IMR-90 (cell line): ENCODE data around the gene FRZB. TPM values are rescaled to one million over a fixed set of nuclear protein-coding genes. Genes with fewer than 3 reads are reported as not detected.
A peak's percentile ranks its signal among the peaks of the same experiment; 100 is the strongest.

Experiments used
- ATAC-seq: fragments of 200-7000 bp; cut with Tn5 transposase; 2 replicates; pipeline ENCODE4 v1.9.1; 2020; ENCODE audit warnings: low read depth, mild to moderate bottlenecking, moderate library complexity
- BruUV-seq: library from RNA; stranded (reverse); fragments of 400-500 nt; replicated peaks from 2 replicates; lab custom pipeline; 2021; lab: Mats Ljungman, UMichigan
- CTCF ChIA-PET: fragments of 300-600 bp; formaldehyde crosslinking; extraction: SDS; loops from one replicate; lab custom pipeline; 2021; ENCODE audit warnings: antibody characterized with exemption; lab: Yijun Ruan, JAX
- POLR2A ChIA-PET: fragments of 300-600 bp; sonication (Branson Sonifier 250); formaldehyde crosslinking; loops from one replicate; lab custom pipeline; 2022; ENCODE audit warnings: antibody characterized with exemption; ENCODE audit not compliant: unreplicated experiment; lab: Charles Lee
- DNase-seq: peaks from one replicate; pipeline ENCODE4 v3.0.0; 2013
- H2AFZ ChIP-seq: replicated peaks from 2 replicates; pipeline ENCODE3; 2013; ENCODE audit warnings: low read length, mild to moderate bottlenecking; ENCODE audit not compliant: poor library complexity
- H2AK5ac ChIP-seq: 2 replicates; pipeline ENCODE4 v1.6.1; 2013; ENCODE audit warnings: low read depth, low read length, inconsistent platforms
- H2AK9ac ChIP-seq: replicated peaks from 2 replicates; pipeline ENCODE3; 2013; ENCODE audit warnings: mild to moderate bottlenecking, low read depth, low read length, moderate library complexity; ENCODE audit not compliant: poor library complexity
- H2BK120ac ChIP-seq: 2 replicates; pipeline ENCODE4 v1.6.1; 2013; ENCODE audit warnings: low read depth, low read length, inconsistent platforms
- H2BK15ac ChIP-seq: 3 replicates; pipeline ENCODE4 v1.6.1; 2013; ENCODE audit warnings: low read depth, low read length, inconsistent platforms
- H2BK20ac ChIP-seq: 2 replicates; pipeline ENCODE4 v1.6.1; 2013; ENCODE audit warnings: low read depth, mild to moderate bottlenecking, inconsistent platforms, low read length, moderate library complexity
- H2BK5ac ChIP-seq: 2 replicates; pipeline ENCODE4 v1.6.1; 2013; ENCODE audit warnings: mild to moderate bottlenecking, low read depth, low read length, inconsistent platforms; ENCODE audit not compliant: poor library complexity, severe bottlenecking
- H3K14ac ChIP-seq: replicated peaks from 2 replicates; pipeline ENCODE4 v1.6.1; 2013; ENCODE audit warnings: low read depth, low read length, inconsistent platforms
- H3K18ac ChIP-seq: 2 replicates; pipeline ENCODE4 v1.6.1; 2013; ENCODE audit warnings: low read depth, low read length, control low read depth
- H3K23ac ChIP-seq: 2 replicates; pipeline ENCODE4 v1.6.1; 2013; ENCODE audit warnings: low read depth, low read length, inconsistent platforms
- H3K27ac ChIP-seq: 2 replicates; pipeline ENCODE4 v1.5.1; 2013; ENCODE audit warnings: mild to moderate bottlenecking, control low read depth, low read length; ENCODE audit not compliant: insufficient read depth
- H3K27me3 ChIP-seq: 2 replicates; pipeline ENCODE4 v1.6.1; 2013; ENCODE audit warnings: low read length; ENCODE audit not compliant: control insufficient read depth, insufficient read depth
- H3K36me3 ChIP-seq: 2 replicates; pipeline ENCODE4 v1.6.1; 2013; ENCODE audit warnings: low read length, mixed read lengths; ENCODE audit not compliant: control insufficient read depth, insufficient read depth
- H3K4ac ChIP-seq: 2 replicates; pipeline ENCODE4 v1.6.1; 2013; ENCODE audit warnings: low read depth, low read length, inconsistent platforms
- H3K4me1 ChIP-seq: 2 replicates; pipeline ENCODE4 v1.6.1; 2013; ENCODE audit warnings: low read length, mixed read lengths; ENCODE audit not compliant: control insufficient read depth, insufficient read depth
- H3K4me2 ChIP-seq: 2 replicates; pipeline ENCODE4 v1.6.1; 2013; ENCODE audit warnings: low read depth, mild to moderate bottlenecking, control low read depth, low read length, moderate library complexity
- H3K4me3 ChIP-seq: 2 replicates; pipeline ENCODE4 v1.5.1; 2013; ENCODE audit warnings: low read depth, mild to moderate bottlenecking, control low read depth, low read length, moderate library complexity; ENCODE audit not compliant: insufficient read depth
- H3K56ac ChIP-seq: 2 replicates; pipeline ENCODE4 v1.6.1; 2013; ENCODE audit warnings: low read length, inconsistent platforms; ENCODE audit not compliant: insufficient read depth; ENCODE audit errors: extremely low read depth
- H3K79me1 ChIP-seq, 2 experiments: 2 replicates each; pipeline ENCODE4 v1.6.1; 2013; ENCODE audit warnings: low read length in 2 of 2, inconsistent platforms in 1 of 2, low read depth in 1 of 2
- H3K9ac ChIP-seq: 2 replicates; pipeline ENCODE4 v1.6.1; 2013; ENCODE audit warnings: low read depth, low read length, control low read depth
- H3K9me1 ChIP-seq: 2 replicates; pipeline ENCODE4 v1.6.1; 2013; ENCODE audit warnings: low read length, inconsistent platforms; ENCODE audit not compliant: insufficient read depth
- H3K9me3 ChIP-seq: 2 replicates; pipeline ENCODE4 v1.6.1; 2013; ENCODE audit warnings: low read length; ENCODE audit not compliant: control insufficient read depth, insufficient read depth
- H4K20me1 ChIP-seq: 2 replicates; pipeline ENCODE4 v1.6.1; 2013; ENCODE audit warnings: low read length, inconsistent platforms; ENCODE audit not compliant: insufficient read depth
- H4K5ac ChIP-seq: 2 replicates; pipeline ENCODE4 v1.6.1; 2013; ENCODE audit warnings: mild to moderate bottlenecking, low read depth, low read length, control low read depth
- H4K8ac ChIP-seq, 2 experiments: 2 replicates each; pipeline ENCODE4 v1.6.1; 2013; ENCODE audit warnings: low read depth in 2 of 2, low read length in 2 of 2, control low read depth in 1 of 2, inconsistent platforms in 1 of 2
- H4K91ac ChIP-seq: 2 replicates; pipeline ENCODE4 v1.6.1; 2013; ENCODE audit warnings: low read depth, low read length, inconsistent platforms; ENCODE audit not compliant: insufficient read depth
- FOS ChIP-seq: fragments of 150-350 bp; IDR thresholded peaks from 2 replicates; pipeline ENCODE4 v1.6.1; 2016; ENCODE audit warnings: low read depth, low read length
- NFE2L2 ChIP-seq: fragments of 150-350 bp; IDR thresholded peaks from 2 replicates; pipeline ENCODE4 v1.6.1; 2016; ENCODE audit warnings: low read depth, mild to moderate bottlenecking, low read length
- USF2 ChIP-seq: fragments of 150-350 bp; IDR thresholded peaks from 2 replicates; pipeline ENCODE4 v1.6.1; 2017; ENCODE audit warnings: mild to moderate bottlenecking, antibody characterized with exemption, low read length, low read depth
- WGBS, 2 experiments: methylation state at CpG; one replicate each; pipeline versions ENCODE4 v1.1.5 to v1.1.7; 2013; ENCODE audit warnings: missing lambda C conversion rate in 2 of 2; ENCODE audit not compliant: insufficient read length in 1 of 2; ENCODE audit errors: extremely low coverage in 2 of 2; 5-methylcytosine and 5-hydroxymethylcytosine counted together
- dilution Hi-C: fragments of 300-500 bp; cut with HindIII; formaldehyde crosslinking; loops from one replicate; pipeline ENCODE4 v1.14.3; 2018; ENCODE audit warnings: low sequenced_read_pairs; ENCODE audit not compliant: unreplicated experiment
- in situ Hi-C: fragments of 300-500 bp; cut with MboI; formaldehyde crosslinking; loops from 3 replicates; pipeline ENCODE4 v1.14.3; 2019; ENCODE audit warnings: low sequenced_read_pairs, inconsistent platforms, mixed read lengths
- intact Hi-C: fragments of 100-400 bp; cut with micrococcal nuclease; formaldehyde crosslinking; loops from 2 replicates; pipeline ENCODE4 v1.10.0; 2022
- polyA plus RNA-seq, 3 experiments: library from polyadenylated mRNA; depleted of rRNA; stranded (reverse); fragments of >200 nt; gene quantifications; 2 replicates each; pipeline ENCODE4 v1.2.3, GENCODE V29; 2012; ENCODE audit warnings: low replicate concordance in 1 of 3
- total RNA-seq: library from RNA; depleted of rRNA; stranded (reverse); fragments of >200 nt; gene quantifications from 2 replicates; pipeline ENCODE4 v1.2.3, GENCODE V29; 2012

The FRZB gene
- total and polyA plus RNA-seq, 2 of the 4 experiments (the other 2 are of a cell fraction): 0.18 to 1.2 TPM

- no peaks in the 10 kb centered on the region for H3K9me1 ChIP-seq
- H2AFZ ChIP-seq: no peak overlapping the region
- no peak overlapping the region for H4K8ac ChIP-seq
- H2BK20ac ChIP-seq: no peak overlapping the region
- H3K27ac ChIP-seq: no peak overlapping the region
- no peak overlapping the region for H2AK5ac ChIP-seq
- H4K5ac ChIP-seq: no peak overlapping the region
- no peak overlapping the region for H2BK5ac ChIP-seq
- ATAC-seq (peak; percentile 77), DNase-seq (peak; percentile 92)
- no peak overlapping the region for H3K18ac ChIP-seq
- H2BK15ac ChIP-seq: no peak overlapping the region
- H3K4me3 ChIP-seq: no peak overlapping the region
- in situ Hi-C loops (no loop called here), dilution Hi-C loops (no loop called here), intact Hi-C loops (no loop called here)
- POLR2A ChIA-PET: no interaction called here
- CTCF ChIA-PET: no interaction called here
- H4K20me1 ChIP-seq: no peaks in the 10 kb centered on the region
- WGBS, 2 experiments: no CpG with 5 or more reads among the region's 1 CpG
- no peak overlapping the region for H4K91ac ChIP-seq
- H3K36me3 ChIP-seq: no peaks in the 10 kb centered on the region
- H3K14ac ChIP-seq: no peak overlapping the region
- no peaks in the 10 kb centered on the region for H3K27me3 ChIP-seq
- TF ChIP-seq USF2 (peak; percentile 18; the same call in 1 of the 2 replicates), NFE2L2 (no peak; the same call in 1 of the 2 replicates), FOS (peak; percentile 4; the same call in 1 of the 2 replicates)
- no peak overlapping the region for H3K9ac ChIP-seq
- H3K4me2 ChIP-seq: no peak overlapping the region
- H3K4ac ChIP-seq: no peak overlapping the region
- no peak overlapping the region for H3K23ac ChIP-seq
- peaks cover 2% of the 10 kb centered on the region; the same call in 1 of the 2 replicates for H3K4me1 ChIP-seq
- H3K9me3 ChIP-seq: no peaks in the 10 kb centered on the region
- H2BK120ac ChIP-seq: no peak overlapping the region
- no TSS peak for BruUV-seq
- H3K79me1 ChIP-seq: no peaks in the 10 kb centered on the region
- no peak overlapping the region for H3K56ac ChIP-seq
- no peak overlapping the region for H2AK9ac ChIP-seq
Measured at GRCh38 chr2:182897137-182897536, 30.7 kb upstream of the FRZB start.
